Right atrium auricular region (tissue), 2 donors: Measurements from ENCODE around the gene OMP. TPM values are rescaled to one million over a fixed set of nuclear protein-coding genes. Genes with fewer than 3 reads are reported as not detected.

ENCODE experiments used
- DNase-seq: peaks from one replicate; pipeline ENCODE4 v3.0.0-alpha.2; 2019; ENCODE audit warnings: low spot score
- H3K27ac ChIP-seq, 2 donors: fragments of 200-600 bp; sonication (generic); 1 replicate in 1 of 2; 2 replicates in 1 of 2; pipeline ENCODE4 v1.5.1; 2016 to 2019
- H3K27me3 ChIP-seq, 2 donors: fragments of 200-600 bp; sonication (generic); one replicate each; pipeline versions ENCODE4 v1.5.1 to v1.6.0; 2017 to 2019
- H3K36me3 ChIP-seq: fragments of 200-600 bp; sonication (generic); one replicate; pipeline ENCODE4 v1.5.1; 2016
- H3K4me1 ChIP-seq, 2 donors: fragments of 200-600 bp; sonication (generic); one replicate each; pipeline versions ENCODE4 v1.5.1 to v1.6.0; 2017 to 2019
- H3K4me3 ChIP-seq, 2 donors: fragments of 200-600 bp; sonication (generic); 1 replicate in 1 of 2; 2 replicates in 1 of 2; pipeline ENCODE4 v1.5.1; 2017 to 2019; ENCODE audit warnings: mild to moderate bottlenecking in 1 of 2, moderate library complexity in 1 of 2
- H3K9me3 ChIP-seq, 2 donors: fragments of 200-600 bp; sonication (generic); one replicate each; pipeline ENCODE4 v1.5.1; 2019
- CTCF ChIP-seq, 2 donors: fragments of 200-600 bp; sonication (generic); IDR thresholded peaks; one replicate each; pipeline ENCODE4 v1.5.1; 2019; ENCODE audit warnings: antibody characterized with exemption in 2 of 2
- total RNA-seq, 2 donors: library from RNA; depleted of rRNA; stranded (reverse); fragments of >200 nt; gene quantifications; one replicate each; pipeline ENCODE4 v1.1.0, GENCODE V29; 2016

OMP gene
- total RNA-seq, 2 donors from 2014 or later: not detected

- H3K27me3 ChIP-seq: no peaks in the 10 kb centered on the region
- DNase-seq: no peak
- no peaks in the 10 kb centered on the region for H3K9me3 ChIP-seq
- peaks cover 0 to 10% of the 10 kb centered on the region in 2 donors for H3K4me1 ChIP-seq
- no peak for TF ChIP-seq CTCF (IDR thresholded peaks at IDR 0.05)
- H3K36me3 ChIP-seq: no peaks in the 10 kb centered on the region
- no peak overlapping the region for H3K27ac ChIP-seq
- H3K4me3 ChIP-seq: no peak overlapping the region
Observed at GRCh38 chr11:77090373-77091111, 12.1 kb upstream of the OMP start.

- Histone ChIP-seq H3K4me3 (no peak overlapping the region), H3K36me3 (no peaks in the 10 kb centered on the region), H3K27ac (no peak overlapping the region), H3K4me1 (peaks cover 0 to 3% of the 10 kb centered on the region in 2 donors), H3K27me3 (no peaks in the 10 kb centered on the region), H3K9me3 (no peaks in the 10 kb centered on the region)
- DNase-seq: peak; percentile 88
- TF ChIP-seq CTCF (IDR thresholded peaks at IDR 0.05): peak; percentile 74 to 93
Observed at GRCh38 chr11:77091146-77091940, 11.3 kb upstream of the OMP start.

GRCh38 chr11:77092382-77092781, 10.3 kb upstream of the OMP start:
- no peak overlapping the region for H3K4me3 ChIP-seq
- no peaks in the 10 kb centered on the region for H3K9me3 ChIP-seq
- no peak for DNase-seq
- H3K4me1 ChIP-seq: no peaks in the 10 kb centered on the region
- no peak for TF ChIP-seq CTCF (IDR thresholded peaks at IDR 0.05)
- no peaks in the 10 kb centered on the region for H3K36me3 ChIP-seq
- H3K27ac ChIP-seq: no peak overlapping the region
- H3K27me3 ChIP-seq: no peaks in the 10 kb centered on the region

- Histone ChIP-seq H3K9me3 (no peaks in the 10 kb centered on the region), H3K4me1 (no peaks in the 10 kb centered on the region), H3K36me3 (no peaks in the 10 kb centered on the region), H3K27me3 (no peaks in the 10 kb centered on the region), H3K27ac (no peak overlapping the region), H3K4me3 (no peak overlapping the region)
- no peak for TF ChIP-seq CTCF (IDR thresholded peaks at IDR 0.05)
- no peak for DNase-seq
Observed at GRCh38 chr11:77093056-77093891, 9.4 kb upstream of the OMP start.

- H3K4me3 ChIP-seq: no peak overlapping the region
- no peak overlapping the region for H3K27ac ChIP-seq
- H3K4me1 ChIP-seq: no peaks in the 10 kb centered on the region
- DNase-seq: no peak
- no peaks in the 10 kb centered on the region for H3K36me3 ChIP-seq
- TF ChIP-seq CTCF (IDR thresholded peaks at IDR 0.05): no peak
- H3K27me3 ChIP-seq: no peaks in the 10 kb centered on the region
- no peaks in the 10 kb centered on the region for H3K9me3 ChIP-seq
Observed at GRCh38 chr11:77093987-77094840, 8.4 kb upstream of the OMP start.
